Measurements from ENCODE around the gene ATP6V1B1.

Gene ATP6V1B1

GRCh38 chr2:70937866-70938585 is 2.3 kb downstream of the ATP6V1B1 start:
- Histone ChIP-seq H3K4me3 (replicated peaks; ENCODE audit: low read depth, low read length) (no peak overlapping the region), H3K36me3 (ENCODE audit: control insufficient read depth, insufficient read depth, low read length) (no peaks in the 10 kb centered on the region), H3K27me3 (replicated peaks; ENCODE audit: control insufficient read depth, insufficient read depth, low read length) (peaks cover 4% of the 10 kb centered on the region)
- no peak for DNase-seq (ENCODE audit: extremely low read depth, insufficient read length)
- TF ChIP-seq CTCF (IDR thresholded peaks at IDR 0.05; ENCODE audit: insufficient read depth, low read length, poor library complexity, severe bottlenecking), result no peak

- H3K27me3 ChIP-seq (replicated peaks; ENCODE audit: control insufficient read depth, insufficient read depth, low read length), result peaks cover 4% of the 10 kb centered on the region
- no peak for TF ChIP-seq CTCF (IDR thresholded peaks at IDR 0.05; ENCODE audit: insufficient read depth, low read length, poor library complexity, severe bottlenecking)
- no peaks in the 10 kb centered on the region for H3K36me3 ChIP-seq (ENCODE audit: control insufficient read depth, insufficient read depth, low read length)
- H3K4me3 ChIP-seq (replicated peaks; ENCODE audit: low read depth, low read length), result no peak overlapping the region
- no peak for DNase-seq (ENCODE audit: extremely low read depth, insufficient read length)
These were observed 2.9 kb downstream of the ATP6V1B1 start for GRCh38 chr2:70938586-70938950.

- no peak overlapping the region for H3K4me3 ChIP-seq (replicated peaks; ENCODE audit: low read depth, low read length)
These were observed 3.5 kb downstream of the ATP6V1B1 start for GRCh38 chr2:70939001-70939838.

GRCh38 chr2:70939839-70940580 is 4.3 kb downstream of the ATP6V1B1 start:
- no peaks in the 10 kb centered on the region for H3K36me3 ChIP-seq (ENCODE audit: control insufficient read depth, insufficient read depth, low read length)
- no peak for DNase-seq (ENCODE audit: extremely low read depth, insufficient read length)
- H3K4me3 ChIP-seq (replicated peaks; ENCODE audit: low read depth, low read length), result no peak overlapping the region
- no peak for TF ChIP-seq CTCF (IDR thresholded peaks at IDR 0.05; ENCODE audit: insufficient read depth, low read length, poor library complexity, severe bottlenecking)
- H3K27me3 ChIP-seq (replicated peaks; ENCODE audit: control insufficient read depth, insufficient read depth, low read length), result peaks cover 4% of the 10 kb centered on the region

More at GRCh38 chr2:70939001-70939838, 3.5 kb downstream of the ATP6V1B1 start:
- H3K27me3 ChIP-seq (replicated peaks; ENCODE audit: control insufficient read depth, insufficient read depth, low read length), result peaks cover 4% of the 10 kb centered on the region
- no peak for TF ChIP-seq CTCF (IDR thresholded peaks at IDR 0.05; ENCODE audit: insufficient read depth, low read length, poor library complexity, severe bottlenecking)
- H3K36me3 ChIP-seq (ENCODE audit: control insufficient read depth, insufficient read depth, low read length), result no peaks in the 10 kb centered on the region
- no peak for DNase-seq (ENCODE audit: extremely low read depth, insufficient read length)

GRCh38 chr2:70941186-70941585 is 5.5 kb downstream of the ATP6V1B1 start:
- Histone ChIP-seq H3K27me3 (replicated peaks; ENCODE audit: control insufficient read depth, insufficient read depth, low read length) (peaks cover 4% of the 10 kb centered on the region; the same call in 1 of the 2 replicates), H3K4me3 (replicated peaks; ENCODE audit: low read depth, low read length) (no peak overlapping the region), H3K36me3 (ENCODE audit: control insufficient read depth, insufficient read depth, low read length) (no peaks in the 10 kb centered on the region)
- DNase-seq (ENCODE audit: extremely low read depth, insufficient read length), result no peak
- TF ChIP-seq CTCF (IDR thresholded peaks at IDR 0.05; ENCODE audit: insufficient read depth, low read length, poor library complexity, severe bottlenecking), result no peak
